Measurements from ENCODE around the gene HOXD4.

Gene HOXD4

DNA sequence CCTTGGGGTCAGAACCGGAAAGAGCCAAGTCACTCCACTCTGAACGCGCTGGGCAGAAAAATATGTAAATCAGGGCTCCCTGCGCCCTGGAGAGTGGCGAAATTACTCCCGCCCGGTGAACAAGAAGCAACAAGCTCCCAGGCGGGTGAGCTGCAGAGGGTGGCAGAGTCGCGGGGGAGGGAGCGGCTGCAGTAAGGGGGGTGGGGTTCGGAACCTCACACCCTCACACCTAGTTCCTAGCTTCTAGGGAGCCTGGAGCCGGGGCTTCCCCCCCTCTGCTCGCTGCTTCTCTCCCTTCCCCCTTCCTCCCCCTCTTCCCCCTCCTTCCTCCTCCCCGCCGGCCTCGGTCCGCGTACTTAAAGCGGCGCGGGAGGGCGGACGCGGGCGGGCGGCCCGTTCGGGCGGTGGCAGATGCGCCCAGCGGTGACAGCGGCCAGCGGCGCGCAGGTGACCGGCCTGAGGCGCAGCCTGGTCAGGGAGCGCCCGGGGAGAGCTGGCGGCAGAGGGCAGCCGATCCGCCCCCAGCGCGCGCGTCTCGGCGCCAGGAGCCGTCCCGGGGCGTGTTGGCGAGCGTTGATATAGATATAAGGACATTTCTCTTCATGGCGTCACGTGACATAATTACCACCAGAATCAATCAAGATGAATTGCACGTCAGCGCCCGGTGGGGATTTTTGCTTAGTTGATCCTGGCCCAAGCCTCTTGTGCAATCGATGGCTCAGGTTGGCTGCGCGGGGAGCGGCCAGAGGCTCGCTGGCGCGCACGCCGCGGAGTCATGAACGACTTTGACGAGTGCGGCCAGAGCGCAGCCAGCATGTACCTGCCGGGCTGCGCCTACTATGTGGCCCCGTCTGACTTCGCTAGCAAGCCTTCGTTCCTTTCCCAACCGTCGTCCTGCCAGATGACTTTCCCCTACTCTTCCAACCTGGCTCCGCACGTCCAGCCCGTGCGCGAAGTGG lies 44.5 kb upstream of the HOXD4 start, which contains the start of gene HOXD11 (continued):
- TF ChIP-seq ZNF19 (tag by site-specific recombination; IDR thresholded peaks at IDR 0.05; ENCODE audit: low read depth) (no peak), ZNF184 (tag by site-specific recombination; IDR thresholded peaks at IDR 0.05) (0 out of 2 replicates have a peak, but pooled peaks have one; percentile 29), ZIC2 (tag by site-specific recombination; IDR thresholded peaks at IDR 0.05) (peak; percentile 76), ZNF24 (tag by site-specific recombination; IDR thresholded peaks at IDR 0.05) (peak; percentile 30; the same call in 1 of the 2 replicates), ZNF391 (tag by site-specific recombination; IDR thresholded peaks at IDR 0.05; ENCODE audit: borderline replicate concordance, low read depth) (peak; percentile 45; the same call in 1 of the 2 replicates), ZNF707 (tag by site-specific recombination; IDR thresholded peaks at IDR 0.05) (no peak), HOXD13 (CRISPR knock-in tag; IDR thresholded peaks at IDR 0.05; ENCODE audit: borderline replicate concordance) (no peak), ZNF449 (tag by site-specific recombination; IDR thresholded peaks at IDR 0.05) (peak; percentile 56; the same call in 1 of the 2 replicates), KLF7 (tag by site-specific recombination; IDR thresholded peaks at IDR 0.05; ENCODE audit: borderline replicate concordance) (peak; percentile 31; the same call in 1 of the 2 replicates), ZNF837 (tag by site-specific recombination; IDR thresholded peaks at IDR 0.05) (0 out of 2 replicates have a peak, but pooled peaks have one; percentile 49), ZNF169 (tag by site-specific recombination; IDR thresholded peaks at IDR 0.05) (no peak), ZNF423 (tag by site-specific recombination; IDR thresholded peaks at IDR 0.05) (peak; percentile 75), ZNF654 (tag by site-specific recombination; IDR thresholded peaks at IDR 0.05; ENCODE audit: low read depth) (no peak), ZNF140 (tag by site-specific recombination; IDR thresholded peaks at IDR 0.05) (no peak), BCL11A (tag by site-specific recombination; IDR thresholded peaks at IDR 0.05; ENCODE audit: low read depth) (peak; percentile 51; the same call in 1 of the 2 replicates), ZNF843 (tag by site-specific recombination; IDR thresholded peaks at IDR 0.05) (peak; percentile 84), ZNF132 (tag by site-specific recombination; IDR thresholded peaks at IDR 0.05; ENCODE audit: borderline replicate concordance) (no peak), ZFP3 (tag by site-specific recombination; IDR thresholded peaks at IDR 0.05; ENCODE audit: low read depth) (no peak), ZBTB20 (tag by site-specific recombination; IDR thresholded peaks at IDR 0.05) (peak; percentile 42; the same call in 1 of the 2 replicates), ZFP41 (tag by site-specific recombination; IDR thresholded peaks at IDR 0.05; ENCODE audit: borderline replicate concordance) (no peak), ZNF354C (tag by site-specific recombination; IDR thresholded peaks at IDR 0.05; ENCODE audit: borderline replicate concordance, low read depth) (no peak), IKZF3 (tag by site-specific recombination; IDR thresholded peaks at IDR 0.05) (peak; percentile 83; the same call in 1 of the 2 replicates), BCL6B (tag by site-specific recombination; IDR thresholded peaks at IDR 0.05) (no peak), ZNF10 (tag by site-specific recombination; IDR thresholded peaks at IDR 0.05) (no peak; the same call in 1 of the 2 replicates), ZBTB7A (tag by site-specific recombination; IDR thresholded peaks at IDR 0.05; ENCODE audit: low read depth) (no peak), KLF16 (tag by site-specific recombination; IDR thresholded peaks at IDR 0.05) (peak; percentile 32; the same call in 1 of the 2 replicates), ZNF791 (tag by site-specific recombination; IDR thresholded peaks at IDR 0.05) (no peak), HOXC10 (CRISPR knock-in tag; IDR thresholded peaks at IDR 0.05) (no peak; the same call in 1 of the 2 replicates), ZNF488 (tag by site-specific recombination; IDR thresholded peaks at IDR 0.05) (no peak), MZF1 (tag by site-specific recombination; IDR thresholded peaks at IDR 0.05; ENCODE audit: borderline replicate concordance) (peak; percentile 91), ZBTB26 (tag by site-specific recombination; optimal IDR thresholded peaks at IDR 0.05) (peak; percentile 88)
- TF ChIP-seq, protein P1, sequence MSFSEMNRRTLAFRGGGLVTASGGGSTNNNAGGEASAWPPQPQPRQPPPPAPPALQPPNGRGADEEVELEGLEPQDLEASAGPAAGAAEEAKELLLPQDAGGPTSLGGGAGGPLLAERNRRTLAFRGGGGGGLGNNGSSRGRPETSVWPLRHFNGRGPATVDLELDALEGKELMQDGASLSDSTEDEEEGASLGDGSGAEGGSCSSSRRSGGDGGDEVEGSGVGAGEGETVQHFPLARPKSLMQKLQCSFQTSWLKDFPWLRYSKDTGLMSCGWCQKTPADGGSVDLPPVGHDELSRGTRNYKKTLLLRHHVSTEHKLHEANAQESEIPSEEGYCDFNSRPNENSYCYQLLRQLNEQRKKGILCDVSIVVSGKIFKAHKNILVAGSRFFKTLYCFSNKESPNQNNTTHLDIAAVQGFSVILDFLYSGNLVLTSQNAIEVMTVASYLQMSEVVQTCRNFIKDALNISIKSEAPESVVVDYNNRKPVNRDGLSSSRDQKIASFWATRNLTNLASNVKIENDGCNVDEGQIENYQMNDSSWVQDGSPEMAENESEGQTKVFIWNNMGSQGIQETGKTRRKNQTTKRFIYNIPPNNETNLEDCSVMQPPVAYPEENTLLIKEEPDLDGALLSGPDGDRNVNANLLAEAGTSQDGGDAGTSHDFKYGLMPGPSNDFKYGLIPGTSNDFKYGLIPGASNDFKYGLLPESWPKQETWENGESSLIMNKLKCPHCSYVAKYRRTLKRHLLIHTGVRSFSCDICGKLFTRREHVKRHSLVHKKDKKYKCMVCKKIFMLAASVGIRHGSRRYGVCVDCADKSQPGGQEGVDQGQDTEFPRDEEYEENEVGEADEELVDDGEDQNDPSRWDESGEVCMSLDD (tag by site-specific recombination; IDR thresholded peaks at IDR 0.05), result no peak; the same call in 1 of the 2 replicates
